SJCRH30 (cell line): ENCODE results near the gene CPNE4. TPM values are rescaled to one million over a fixed set of nuclear protein-coding genes. Genes with fewer than 3 reads are reported as not detected.
A peak's percentile ranks its signal among the peaks of the same experiment; 100 is the strongest.
"Not testable (repeated sequence)": the region's sequence is repeated elsewhere in the genome, so short reads cannot be mapped to it uniquely, and the experiment has no call there.

Source experiments
- DNase-seq, 2 experiments: peaks; one replicate each; pipeline ENCODE4 v3.0.0-alpha.2; 2015 to 2020
- H3K27ac ChIP-seq: fragments of 250-450 bp; sonication (Bioruptor Pico); 2 replicates; pipeline ENCODE4 v1.5.1; 2020; ENCODE audit warnings: mild to moderate bottlenecking, moderate library complexity
- H3K27me3 ChIP-seq: fragments of 250-450 bp; sonication (Bioruptor Pico); 2 replicates; pipeline ENCODE4 v1.5.1; 2020; ENCODE audit warnings: mild to moderate bottlenecking, moderate library complexity
- H3K36me3 ChIP-seq: fragments of 250-450 bp; sonication (Bioruptor Pico); 2 replicates; pipeline ENCODE4 v1.5.1; 2020; ENCODE audit warnings: mild to moderate bottlenecking, moderate library complexity
- H3K4me1 ChIP-seq: fragments of 250-450 bp; sonication (Bioruptor Pico); 2 replicates; pipeline ENCODE4 v1.5.1; 2020; ENCODE audit warnings: mild to moderate bottlenecking, moderate library complexity
- H3K4me3 ChIP-seq: fragments of 250-450 bp; sonication (Bioruptor Pico); 2 replicates; pipeline ENCODE4 v1.5.1; 2020; ENCODE audit warnings: mild to moderate bottlenecking, moderate library complexity
- H3K9me3 ChIP-seq: fragments of 250-450 bp; sonication (Bioruptor Pico); replicated peaks from 2 replicates; pipeline ENCODE4 v1.5.1; 2020; ENCODE audit warnings: mild to moderate bottlenecking, moderate library complexity
- total RNA-seq: library from RNA; depleted of rRNA; stranded (reverse); fragments of >200 nt; shearing (Covaris generic); gene quantifications from 2 replicates; pipeline ENCODE4 v1.2.3, GENCODE V29; 2014

CPNE4 gene
- total RNA-seq, 1 experiment from 2014 or later: 0.04 TPM

DNA sequence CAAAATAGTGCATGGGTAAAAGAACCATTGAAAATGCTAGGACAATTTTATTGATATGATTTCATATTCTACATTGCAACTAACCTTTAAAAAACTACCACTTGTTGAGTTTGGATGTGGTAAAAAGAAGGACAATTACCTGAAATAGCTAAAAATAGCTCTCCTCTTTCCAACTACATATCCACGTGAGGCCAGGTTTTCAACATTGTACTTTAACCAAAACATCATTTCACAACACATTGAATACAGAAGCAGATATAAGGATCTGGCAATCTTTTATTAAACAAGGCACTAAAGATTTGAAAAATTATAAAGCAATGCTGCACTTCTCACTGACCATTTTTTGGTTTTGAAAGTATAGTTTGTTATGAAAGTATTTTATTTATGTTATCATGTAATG, 504.0 kb downstream of the CPNE4 start:
- Histone ChIP-seq H3K4me1 (no peaks in the 10 kb centered on the region), H3K4me3 (no peak overlapping the region), H3K27me3 (0 out of 2 replicates have a peak, but pooled peaks cover 3% of the 10 kb centered on the region), H3K9me3 (no peaks in the 10 kb centered on the region), H3K36me3 (no peaks in the 10 kb centered on the region), H3K27ac (no peak overlapping the region)
- no peak for DNase-seq

DNA sequence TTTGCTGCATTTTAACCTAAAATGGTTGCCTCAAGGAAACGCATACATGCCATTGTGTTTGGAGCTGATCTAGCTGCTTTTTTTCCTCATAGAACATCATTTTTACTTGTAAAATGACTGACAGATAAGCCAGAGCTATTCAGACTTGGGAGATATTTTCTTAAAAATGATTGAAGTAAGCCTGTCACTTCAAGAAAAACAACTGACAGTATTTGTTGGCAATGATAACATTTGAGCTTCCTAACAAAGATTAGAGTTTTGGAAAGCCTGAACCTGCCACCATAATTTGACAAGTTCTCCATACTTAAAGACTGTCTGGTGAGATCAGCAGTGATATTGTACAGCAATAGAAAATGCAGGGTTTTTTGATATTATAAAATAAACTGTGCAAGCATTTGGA, 504.4 kb downstream of the CPNE4 start:
- Histone ChIP-seq H3K4me3 (no peak overlapping the region), H3K27me3 (0 out of 2 replicates have a peak, but pooled peaks cover 3% of the 10 kb centered on the region), H3K36me3 (no peaks in the 10 kb centered on the region), H3K9me3 (no peaks in the 10 kb centered on the region), H3K27ac (no peak overlapping the region), H3K4me1 (no peaks in the 10 kb centered on the region)
- DNase-seq: no peak

DNA sequence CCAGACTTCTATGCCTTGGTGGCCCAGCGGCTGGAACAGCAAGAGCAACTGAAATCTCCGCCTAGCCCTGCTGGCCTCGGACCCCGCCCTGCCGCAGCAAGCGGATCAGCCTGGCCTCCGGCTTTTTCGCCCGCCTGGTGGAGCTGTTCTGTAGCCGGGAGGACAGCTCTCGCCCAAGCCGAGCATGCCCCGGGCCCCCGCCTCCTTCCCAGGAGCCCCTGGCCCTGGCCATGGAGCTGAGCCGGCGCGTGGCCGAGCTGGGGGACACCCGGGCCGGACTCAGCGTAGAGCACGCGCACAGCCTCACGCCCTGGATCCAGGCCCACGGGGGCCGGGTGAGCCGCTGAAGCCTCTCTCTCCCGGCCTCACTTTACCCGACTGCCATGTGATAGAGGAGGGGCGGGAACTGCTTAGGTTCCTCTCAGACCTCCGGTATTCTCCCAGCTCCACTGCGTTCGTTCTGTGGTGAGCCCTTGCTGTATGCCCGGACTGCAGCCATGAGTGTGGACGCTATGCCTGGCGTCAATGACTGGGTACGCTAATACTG, 507.9 kb downstream of the CPNE4 start:
- Histone ChIP-seq H3K36me3 (no peaks in the 10 kb centered on the region), H3K9me3 (no peaks in the 10 kb centered on the region), H3K27me3 (0 out of 2 replicates have a peak, but pooled peaks cover 3% of the 10 kb centered on the region), H3K4me3 (peak overlapping the region; percentile 36), H3K27ac (no peak overlapping the region), H3K4me1 (no peaks in the 10 kb centered on the region)
- peak; percentile 50 to 55 for DNase-seq

DNA sequence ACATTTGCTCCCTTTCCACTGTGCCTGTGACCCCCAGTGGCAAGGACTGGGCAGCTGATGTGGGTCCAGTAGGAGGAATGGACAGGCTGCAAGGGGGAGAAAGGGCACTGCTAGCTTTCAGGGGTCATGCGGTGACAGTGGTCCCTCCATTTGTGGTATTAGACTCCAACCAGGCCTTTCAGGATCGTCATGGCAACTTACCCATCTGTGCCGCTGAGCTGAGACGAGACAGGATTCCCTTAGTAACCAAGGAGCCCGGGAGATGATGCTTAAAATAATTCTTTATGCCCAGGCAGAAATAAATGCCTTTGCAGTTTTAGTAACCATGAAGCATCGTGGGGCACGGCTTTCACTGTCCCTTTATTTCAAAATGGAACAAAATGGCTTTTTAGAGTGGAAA, 516.1 kb downstream of the CPNE4 start:
- no peak for DNase-seq
- no peaks in the 10 kb centered on the region for H3K9me3 ChIP-seq
- H3K4me1 ChIP-seq: no peaks in the 10 kb centered on the region
- no peak overlapping the region for H3K27ac ChIP-seq
- no peaks in the 10 kb centered on the region for H3K36me3 ChIP-seq
- H3K27me3 ChIP-seq: no peaks in the 10 kb centered on the region; the same call in 1 of the 2 replicates
- no peak overlapping the region for H3K4me3 ChIP-seq

DNA sequence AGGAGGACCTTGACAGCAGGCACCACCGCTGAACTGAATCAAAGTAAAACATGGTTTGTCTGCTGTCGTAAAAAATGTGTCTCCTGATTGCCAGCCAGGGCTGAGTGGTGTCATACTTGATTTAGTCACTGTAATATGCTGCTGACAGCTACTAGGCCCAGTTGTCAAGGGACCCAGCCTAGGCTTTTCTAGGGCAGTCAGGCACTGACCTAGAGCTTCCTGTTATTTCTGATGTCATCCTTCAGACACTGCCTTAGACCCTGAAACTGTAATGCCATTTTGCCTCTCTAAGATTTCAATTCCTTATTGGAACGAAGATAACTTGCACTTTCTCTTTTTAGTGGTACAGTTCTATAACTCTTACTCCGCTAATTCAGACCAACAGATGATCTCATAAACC, 529.4 kb downstream of the CPNE4 start:
- H3K4me3 ChIP-seq: no peak overlapping the region
- H3K9me3 ChIP-seq: no peaks in the 10 kb centered on the region
- 0 out of 2 replicates have a peak, but pooled peaks cover 7% of the 10 kb centered on the region for H3K4me1 ChIP-seq
- H3K27me3 ChIP-seq: no peaks in the 10 kb centered on the region; the same call in 1 of the 2 replicates
- no peak overlapping the region for H3K27ac ChIP-seq
- DNase-seq: no peak
- peaks cover 10% of the 10 kb centered on the region for H3K36me3 ChIP-seq

DNA sequence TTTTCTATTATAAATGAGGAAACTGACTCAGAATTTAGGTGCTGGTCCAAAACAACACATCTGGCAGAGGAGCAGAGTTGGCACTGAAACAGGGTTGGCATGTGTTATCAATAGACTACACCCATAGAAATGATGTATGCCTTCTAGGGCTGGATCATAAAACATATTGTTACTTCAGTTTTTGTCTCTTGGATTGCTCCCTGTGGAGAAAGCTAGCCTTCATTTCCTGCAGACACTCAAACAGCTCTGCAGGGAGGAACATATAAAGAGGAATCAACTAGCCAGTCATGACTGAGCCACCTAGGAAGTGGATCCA, 531.5 kb downstream of the CPNE4 start:
- H3K4me1 ChIP-seq: 0 out of 2 replicates have a peak, but pooled peaks cover 7% of the 10 kb centered on the region
- H3K9me3 ChIP-seq: no peaks in the 10 kb centered on the region
- no peaks in the 10 kb centered on the region; the same call in 1 of the 2 replicates for H3K27me3 ChIP-seq
- H3K27ac ChIP-seq: no peak overlapping the region
- H3K4me3 ChIP-seq: peak overlapping the region; percentile 92
- DNase-seq: no peak
- peaks cover 27% of the 10 kb centered on the region for H3K36me3 ChIP-seq

DNA sequence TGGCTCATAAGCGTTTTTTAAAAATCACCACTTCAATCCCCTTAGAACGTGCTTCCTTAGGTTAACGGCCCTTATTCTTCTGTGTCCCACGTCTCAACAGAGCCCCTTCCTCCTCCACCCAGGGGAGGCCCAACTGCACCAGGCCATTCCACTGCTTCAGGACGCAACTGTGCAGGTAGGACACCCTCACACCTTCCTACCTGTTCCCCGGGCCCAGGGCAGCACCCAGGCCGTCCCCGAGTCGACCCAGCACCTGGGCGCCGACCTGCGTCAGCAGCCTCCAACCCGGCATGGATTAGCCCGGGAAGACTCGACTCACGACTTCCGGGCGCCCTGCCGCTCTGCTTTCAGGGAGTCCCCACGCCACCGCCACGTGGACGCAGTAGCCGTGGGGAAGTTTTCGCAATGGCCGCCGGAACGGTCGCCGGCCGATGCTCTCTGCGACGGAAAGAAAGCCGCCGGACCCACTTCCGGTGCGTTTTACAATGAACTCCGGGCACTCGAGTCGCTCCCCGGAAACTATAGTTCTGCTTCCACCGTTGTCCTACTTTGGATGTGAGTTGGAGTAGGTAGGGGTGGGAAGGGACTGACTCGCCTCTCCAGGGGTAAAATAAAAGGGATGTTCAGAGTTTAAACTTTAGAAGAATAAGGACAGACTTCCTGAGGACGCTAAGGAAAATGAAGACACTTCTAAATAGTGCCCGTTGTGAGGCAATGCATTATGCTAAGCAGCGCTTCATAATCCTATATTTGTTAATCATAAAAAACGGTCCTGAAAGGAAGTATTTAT, 532.1 kb downstream of the CPNE4 start, which contains the start of gene MRPL3:
MRPL3 (minus strand) TSS at position 442 of the 790 bp plus-strand sequence; CDS start at position 292, 150 bp downstream.
- Histone ChIP-seq H3K4me3 (peak within 1 kb of the TSS; percentile 92), H3K27me3 (no peaks in the 10 kb centered on the region; the same call in 1 of the 2 replicates), H3K27ac (peak within 1 kb of the TSS; percentile 85), H3K36me3 (peaks cover 31% of the 10 kb centered on the region), H3K9me3 (no peaks in the 10 kb centered on the region), H3K4me1 (0 out of 2 replicates have a peak, but pooled peaks cover 7% of the 10 kb centered on the region)
- peak; percentile 85 to 93 for DNase-seq

DNA sequence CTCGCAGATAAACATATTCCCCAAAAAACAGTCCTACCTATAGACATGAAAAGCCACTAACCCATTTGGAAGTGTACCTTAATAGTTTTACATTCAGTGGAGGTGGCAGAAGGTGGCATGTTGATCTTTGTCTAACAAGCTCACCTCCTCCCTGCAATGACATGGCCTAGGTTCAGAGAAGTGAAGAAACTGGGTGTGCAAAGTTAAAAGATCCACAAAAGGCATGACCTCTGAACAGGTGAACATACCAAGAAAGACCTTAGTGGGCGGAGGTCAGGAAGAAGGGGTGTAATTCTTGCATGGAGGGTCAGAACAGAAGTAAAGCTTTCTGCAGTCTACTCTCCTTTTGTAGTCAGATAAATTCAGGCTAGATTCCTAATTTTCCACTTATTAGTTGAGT, 532.9 kb downstream of the CPNE4 start:
- Histone ChIP-seq H3K27ac (peak overlapping the region; percentile 85), H3K27me3 (no peaks in the 10 kb centered on the region; the same call in 1 of the 2 replicates), H3K4me1 (0 out of 2 replicates have a peak, but pooled peaks cover 7% of the 10 kb centered on the region), H3K9me3 (no peaks in the 10 kb centered on the region), H3K4me3 (peak overlapping the region; percentile 92), H3K36me3 (peaks cover 38% of the 10 kb centered on the region)
- peak in 1 of 2 experiments; percentile 12 for DNase-seq

DNA sequence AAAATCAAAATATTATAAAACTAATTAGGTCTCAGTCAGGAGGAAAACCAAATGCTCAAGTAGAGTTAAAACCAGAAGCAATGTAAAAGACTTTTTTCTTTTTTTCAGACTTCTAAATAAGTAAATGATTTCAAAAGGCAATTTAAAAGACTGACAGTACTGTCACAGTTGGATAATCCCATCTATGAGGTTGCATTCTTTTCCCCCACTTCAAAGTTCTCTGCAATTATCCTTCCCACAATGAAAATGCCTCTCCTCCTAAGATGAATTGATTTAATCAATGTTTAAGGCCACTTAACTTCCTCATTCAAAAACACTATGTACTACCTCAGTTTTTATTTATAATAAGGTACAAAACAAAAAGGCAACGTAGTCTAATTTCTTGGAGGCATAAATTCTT, 540.1 kb downstream of the CPNE4 start:
- Histone ChIP-seq H3K27ac (no peak overlapping the region), H3K4me1 (no peaks in the 10 kb centered on the region), H3K36me3 (peaks cover 78% of the 10 kb centered on the region), H3K4me3 (no peak overlapping the region), H3K9me3 (no peaks in the 10 kb centered on the region), H3K27me3 (no peaks in the 10 kb centered on the region)
- DNase-seq: no peak

DNA sequence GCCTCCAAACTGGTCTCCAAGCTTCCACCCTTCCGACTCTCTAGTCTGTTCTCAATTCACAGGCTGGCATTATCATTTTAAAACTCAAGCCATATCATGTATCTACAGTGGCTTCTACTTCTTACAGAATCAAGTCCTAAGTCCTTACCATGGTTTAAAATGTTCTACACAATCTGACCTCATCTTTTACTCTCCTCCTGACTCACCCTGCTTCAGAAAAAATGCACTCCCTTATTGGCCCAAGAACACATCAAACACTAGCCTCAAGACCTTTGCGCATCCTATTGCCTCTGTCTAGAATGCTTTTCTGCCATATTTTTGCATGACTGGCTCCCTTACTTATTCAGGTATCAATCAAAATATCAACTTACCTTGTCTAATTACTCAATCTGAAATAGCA, 543.0 kb downstream of the CPNE4 start:
- H3K36me3 ChIP-seq: peaks cover 85% of the 10 kb centered on the region
- DNase-seq: no peak
- no peaks in the 10 kb centered on the region for H3K9me3 ChIP-seq

DNA sequence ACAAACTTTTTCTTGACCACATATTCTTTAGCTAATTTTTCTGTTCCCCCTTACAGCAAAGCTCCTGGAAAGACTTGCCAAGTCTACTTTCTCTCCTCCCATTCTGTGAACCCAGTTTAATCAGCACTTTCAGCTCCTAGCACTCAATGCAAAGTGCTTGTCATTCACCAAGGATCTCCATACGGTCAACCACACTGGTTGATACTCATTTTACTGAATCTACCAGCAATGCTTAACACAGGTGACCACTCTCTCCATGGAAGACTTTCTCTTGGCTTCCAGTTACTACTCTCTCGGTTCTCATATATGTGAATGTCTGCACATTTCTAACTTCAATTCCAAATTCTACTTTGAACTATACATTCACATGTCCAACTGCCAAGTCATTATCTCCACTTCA, 543.7 kb downstream of the CPNE4 start:
- Histone ChIP-seq H3K9me3 (no peaks in the 10 kb centered on the region), H3K4me3 (no peak overlapping the region), H3K27ac (no peak overlapping the region), H3K27me3 (no peaks in the 10 kb centered on the region), H3K4me1 (no peaks in the 10 kb centered on the region), H3K36me3 (peaks cover 83% of the 10 kb centered on the region)
- DNase-seq: no peak

More for the DNA sequence above, 543.0 kb downstream of the CPNE4 start:
- no peak overlapping the region for H3K4me3 ChIP-seq
- no peaks in the 10 kb centered on the region for H3K4me1 ChIP-seq
- H3K27me3 ChIP-seq: no peaks in the 10 kb centered on the region
- H3K27ac ChIP-seq: no peak overlapping the region

DNA sequence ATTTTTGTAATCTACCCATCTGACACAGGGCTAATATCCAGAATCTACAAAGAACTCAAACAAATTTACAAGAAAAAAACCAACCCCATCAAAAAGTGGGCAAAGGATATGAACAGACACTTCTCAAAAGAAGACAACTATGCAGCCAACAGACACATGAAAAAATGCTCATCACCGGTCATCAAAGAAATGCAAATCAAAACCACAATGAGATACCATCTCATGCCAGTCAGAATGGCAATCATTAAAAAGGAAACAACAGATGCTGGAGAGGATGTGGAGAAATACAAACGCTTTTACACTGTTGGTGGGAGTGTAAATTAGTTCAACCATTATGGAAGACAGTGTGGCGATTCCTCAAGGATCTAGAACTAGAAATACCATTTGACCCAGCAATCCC, 548.3 kb downstream of the CPNE4 start:
- not testable (repeated sequence) for H3K27me3 ChIP-seq, H3K27ac ChIP-seq, H3K9me3 ChIP-seq, H3K4me1 ChIP-seq, H3K4me3 ChIP-seq, DNase-seq
- peaks cover 73% of the 10 kb centered on the region for H3K36me3 ChIP-seq

DNA sequence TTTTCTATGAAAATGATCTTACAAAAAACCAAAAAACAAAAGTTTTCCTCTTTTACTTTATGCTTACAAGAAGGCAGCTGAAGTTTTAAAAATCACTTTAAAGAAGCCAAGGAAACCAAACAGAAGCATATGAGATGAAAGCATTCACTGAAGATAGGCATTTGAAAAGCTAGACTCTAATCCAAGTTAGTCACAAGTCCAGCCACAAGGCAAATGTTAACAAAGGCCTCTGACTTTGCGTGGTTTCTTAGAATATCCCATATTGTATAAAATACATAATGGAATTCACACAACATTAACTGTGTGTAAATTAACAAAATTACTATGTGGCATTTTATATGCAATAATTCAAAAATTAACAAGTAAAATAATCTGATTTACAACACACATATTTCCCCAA, 549.7 kb downstream of the CPNE4 start:
- Histone ChIP-seq H3K27me3 (no peaks in the 10 kb centered on the region), H3K4me3 (no peak overlapping the region), H3K4me1 (no peaks in the 10 kb centered on the region), H3K27ac (no peak overlapping the region), H3K9me3 (no peaks in the 10 kb centered on the region), H3K36me3 (peaks cover 82% of the 10 kb centered on the region)
- DNase-seq: no peak

DNA sequence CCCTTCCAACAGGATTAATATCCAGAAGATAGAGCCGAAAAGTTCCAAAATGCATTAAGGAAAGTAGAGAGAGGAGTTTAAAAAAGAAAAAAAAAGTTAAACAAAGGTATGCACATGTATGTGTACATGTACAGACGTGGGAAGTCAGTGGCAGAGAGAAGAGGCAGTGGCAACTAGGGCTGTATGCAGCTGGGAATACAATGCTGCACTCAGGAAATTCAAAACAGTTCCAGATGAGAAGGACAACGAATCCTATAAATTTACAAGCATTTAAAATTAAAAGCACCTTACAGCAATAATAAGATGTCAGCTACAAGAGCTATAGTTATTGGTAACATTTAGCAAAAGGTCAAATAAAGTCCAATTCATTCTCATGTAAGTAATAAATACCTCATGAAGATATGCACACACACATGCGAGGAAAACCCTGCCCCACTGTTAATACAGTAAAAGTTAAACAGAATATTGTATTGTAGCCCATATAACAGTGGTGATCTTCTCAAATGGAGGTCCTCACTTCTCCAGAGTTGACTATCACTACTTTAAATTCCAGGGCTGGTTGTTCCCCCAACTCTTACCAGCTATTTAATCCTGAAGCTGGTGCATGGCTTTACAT, 550.2 kb downstream of the CPNE4 start:
- Histone ChIP-seq H3K9me3 (no peaks in the 10 kb centered on the region), H3K36me3 (peaks cover 81% of the 10 kb centered on the region), H3K4me1 (no peaks in the 10 kb centered on the region), H3K27me3 (no peaks in the 10 kb centered on the region), H3K27ac (no peak overlapping the region), H3K4me3 (no peak overlapping the region)
- DNase-seq: no peak
